ENCODE measurements around the gene ANKS3. TPM values are rescaled to one million over a fixed set of nuclear protein-coding genes. Genes with fewer than 3 reads are reported as not detected.

ANKS3 gene
- total RNA-seq, 1 donor, result 22.0 TPM

DNA sequence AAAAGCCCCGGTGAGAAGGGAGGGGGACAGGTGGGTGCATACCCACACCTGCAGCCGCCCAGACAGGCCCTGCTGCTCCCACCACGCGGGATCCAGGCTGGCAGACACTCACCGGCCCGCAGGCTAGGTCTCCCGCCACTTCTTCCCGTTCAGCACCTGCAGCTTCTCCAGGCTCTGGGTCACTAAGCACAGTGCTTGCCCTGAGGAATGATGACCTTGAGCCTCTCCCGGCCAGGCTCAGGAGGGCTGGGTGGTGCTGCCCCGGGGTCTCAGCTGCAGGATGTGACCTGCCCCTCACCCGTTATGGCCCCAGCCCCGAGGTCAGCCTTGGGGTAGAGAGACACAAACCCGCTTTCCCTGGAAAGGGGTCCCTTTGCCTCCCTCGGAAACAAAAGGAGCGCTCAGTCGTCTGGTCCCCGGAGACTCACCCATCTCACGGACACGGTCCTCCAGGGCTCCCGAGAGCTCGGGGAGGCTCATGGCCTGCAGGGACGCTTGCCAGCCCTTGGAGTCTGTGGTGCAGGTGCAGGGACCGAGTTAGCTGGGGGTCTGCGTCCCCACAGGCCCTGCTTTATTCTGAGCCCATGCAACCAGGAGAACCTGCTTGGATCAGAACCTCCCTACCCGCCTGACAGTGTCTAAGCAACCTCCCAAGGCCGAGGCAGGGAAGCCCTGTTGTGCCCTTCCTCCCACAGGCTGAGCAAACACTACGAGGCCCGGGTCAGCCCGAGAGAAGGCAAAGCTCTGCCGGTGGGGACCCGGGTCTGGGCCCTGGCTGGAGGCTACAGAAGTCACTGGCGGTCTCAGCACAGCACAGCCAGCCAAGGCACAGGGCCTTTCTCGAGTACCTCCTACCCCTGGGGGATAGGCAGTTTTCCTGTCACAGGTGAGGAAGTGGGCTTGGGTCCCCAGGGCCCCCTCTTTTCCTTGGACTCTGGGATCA lies 36.9 kb downstream of the ANKS3 start:
- TF ChIP-seq, protein P1, sequence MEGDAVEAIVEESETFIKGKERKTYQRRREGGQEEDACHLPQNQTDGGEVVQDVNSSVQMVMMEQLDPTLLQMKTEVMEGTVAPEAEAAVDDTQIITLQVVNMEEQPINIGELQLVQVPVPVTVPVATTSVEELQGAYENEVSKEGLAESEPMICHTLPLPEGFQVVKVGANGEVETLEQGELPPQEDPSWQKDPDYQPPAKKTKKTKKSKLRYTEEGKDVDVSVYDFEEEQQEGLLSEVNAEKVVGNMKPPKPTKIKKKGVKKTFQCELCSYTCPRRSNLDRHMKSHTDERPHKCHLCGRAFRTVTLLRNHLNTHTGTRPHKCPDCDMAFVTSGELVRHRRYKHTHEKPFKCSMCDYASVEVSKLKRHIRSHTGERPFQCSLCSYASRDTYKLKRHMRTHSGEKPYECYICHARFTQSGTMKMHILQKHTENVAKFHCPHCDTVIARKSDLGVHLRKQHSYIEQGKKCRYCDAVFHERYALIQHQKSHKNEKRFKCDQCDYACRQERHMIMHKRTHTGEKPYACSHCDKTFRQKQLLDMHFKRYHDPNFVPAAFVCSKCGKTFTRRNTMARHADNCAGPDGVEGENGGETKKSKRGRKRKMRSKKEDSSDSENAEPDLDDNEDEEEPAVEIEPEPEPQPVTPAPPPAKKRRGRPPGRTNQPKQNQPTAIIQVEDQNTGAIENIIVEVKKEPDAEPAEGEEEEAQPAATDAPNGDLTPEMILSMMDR (IDR thresholded peaks at IDR 0.05; ENCODE audit: insufficient read depth, low read length), result no peak
- DNase-seq (ENCODE audit: low read depth), result no peak
- H3K4me3 ChIP-seq (ENCODE audit: low read depth, low read length), result no peak overlapping the region

DNA sequence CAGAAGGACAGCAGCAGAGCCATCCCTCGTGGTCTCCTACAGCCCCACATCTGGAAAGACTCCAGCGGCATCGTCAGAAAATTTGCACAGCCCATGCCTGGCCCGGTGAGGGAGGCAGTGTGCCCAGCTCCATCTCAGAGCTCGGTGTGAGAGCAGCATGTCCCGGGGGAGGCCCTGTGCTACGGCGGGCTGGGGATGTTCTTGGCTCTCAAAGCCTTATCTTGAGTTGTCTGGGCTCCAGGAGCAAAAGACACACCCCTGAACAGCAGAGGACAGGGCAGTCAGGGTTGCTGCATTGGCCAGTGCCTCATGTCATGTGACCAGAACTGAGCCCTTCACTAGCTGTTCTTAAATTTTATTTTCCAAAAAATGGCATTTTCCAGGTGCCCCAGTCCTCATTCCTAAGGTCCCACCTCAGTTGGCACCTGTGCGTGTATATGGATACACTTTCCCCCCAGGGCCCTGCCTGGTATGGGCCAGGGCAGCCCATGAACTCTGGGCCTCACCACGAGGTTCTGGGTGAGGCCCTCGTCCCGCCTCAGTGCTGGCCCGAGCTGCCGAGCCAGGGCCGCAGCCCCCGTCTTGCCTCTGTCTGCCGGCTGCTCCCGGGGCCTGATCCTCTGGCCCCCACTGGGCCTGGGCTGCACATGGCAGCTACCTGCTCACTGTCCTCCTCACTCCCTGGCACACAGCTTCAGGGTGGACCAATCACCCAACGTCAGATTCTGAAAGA lies 37.7 kb downstream of the ANKS3 start:
- peak; percentile 59 for DNase-seq (ENCODE audit: low read depth)
- TF ChIP-seq, protein P1 (IDR thresholded peaks at IDR 0.05; ENCODE audit: insufficient read depth, low read length), result no peak
- no peak overlapping the region for H3K4me3 ChIP-seq (ENCODE audit: low read depth, low read length)

DNA sequence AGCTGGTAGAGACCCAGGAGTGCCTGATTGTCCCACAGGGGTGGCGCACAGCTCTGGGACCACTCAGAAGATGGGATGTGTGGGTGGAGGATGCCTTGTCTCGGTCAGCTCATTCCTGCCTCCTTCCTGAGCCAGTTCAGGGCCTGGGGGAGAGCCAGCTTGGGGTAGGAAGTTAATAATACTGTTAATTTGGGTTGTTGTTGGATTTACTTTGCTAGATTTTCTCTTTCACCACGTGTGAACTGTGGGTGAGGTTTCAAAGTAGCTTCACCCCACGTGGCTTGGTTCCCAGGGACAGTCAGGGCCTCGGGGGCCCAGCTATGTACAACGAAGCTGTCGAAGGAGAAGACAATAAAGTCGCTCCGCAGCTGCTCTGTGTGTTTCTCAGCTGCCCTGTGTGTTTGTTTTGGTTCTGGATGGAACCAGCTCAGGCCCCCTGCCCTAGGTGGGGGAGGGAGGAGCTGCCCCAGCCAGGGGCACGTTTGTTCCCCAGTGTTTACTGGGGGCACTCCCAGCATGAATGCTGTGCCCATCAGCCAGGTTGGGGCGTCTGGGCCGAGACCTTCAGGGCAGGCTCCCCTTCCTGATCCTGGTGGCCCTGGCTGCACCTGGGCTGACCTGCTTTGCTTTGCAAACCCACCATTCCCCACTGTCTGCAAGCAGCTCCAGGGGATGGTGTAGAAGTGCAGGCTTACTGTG lies 38.4 kb downstream of the ANKS3 start:
- no peak overlapping the region for H3K4me3 ChIP-seq (ENCODE audit: low read depth, low read length)
- DNase-seq (ENCODE audit: low read depth), result no peak
- TF ChIP-seq, protein P1 (IDR thresholded peaks at IDR 0.05; ENCODE audit: insufficient read depth, low read length), result no peak

DNA sequence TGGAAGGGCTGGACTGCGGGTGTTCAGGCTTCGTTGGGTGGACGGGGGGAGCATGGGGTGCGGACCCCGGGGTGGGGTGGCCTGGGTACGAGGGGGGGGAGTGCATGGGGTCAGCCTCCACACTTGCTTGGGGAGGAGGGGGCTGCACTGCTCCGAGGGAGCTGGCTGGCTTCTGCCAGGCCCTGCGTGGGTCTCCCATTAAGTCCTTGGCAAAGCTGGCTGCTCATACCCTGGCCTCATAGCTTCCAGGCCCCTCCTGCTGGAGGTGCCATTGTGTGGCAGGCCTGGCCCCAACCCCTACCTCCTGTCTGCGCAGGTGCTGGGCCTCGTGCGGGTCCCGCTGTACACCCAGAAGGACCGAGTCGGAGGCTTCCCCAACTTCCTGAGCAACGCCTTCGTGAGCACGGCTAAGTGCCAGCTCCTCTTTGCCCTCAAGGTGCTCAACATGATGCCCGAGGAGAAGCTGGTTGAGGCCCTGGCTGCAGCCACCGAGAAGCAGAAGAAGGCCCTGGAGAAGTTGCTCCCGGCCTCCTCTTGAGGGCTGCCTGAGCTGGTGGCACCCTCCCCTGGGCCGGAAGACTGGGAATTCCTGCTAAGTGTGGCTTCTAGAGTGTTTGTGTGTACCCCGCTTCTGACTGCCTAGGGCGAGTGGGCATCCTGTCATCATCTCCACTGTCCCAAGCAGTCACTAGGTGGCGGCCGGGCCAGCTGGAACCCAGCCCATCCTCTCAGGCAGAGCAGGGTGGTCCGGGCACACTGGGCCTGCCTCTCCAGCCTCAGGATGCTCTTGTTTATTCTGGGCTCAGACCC lies 39.2 kb downstream of the ANKS3 start:
- TF ChIP-seq, protein P1 (IDR thresholded peaks at IDR 0.05; ENCODE audit: insufficient read depth, low read length), result no peak
- peak overlapping the region; percentile 95 for H3K4me3 ChIP-seq (ENCODE audit: low read depth, low read length)
- DNase-seq (ENCODE audit: low read depth), result peak; percentile 9

DNA sequence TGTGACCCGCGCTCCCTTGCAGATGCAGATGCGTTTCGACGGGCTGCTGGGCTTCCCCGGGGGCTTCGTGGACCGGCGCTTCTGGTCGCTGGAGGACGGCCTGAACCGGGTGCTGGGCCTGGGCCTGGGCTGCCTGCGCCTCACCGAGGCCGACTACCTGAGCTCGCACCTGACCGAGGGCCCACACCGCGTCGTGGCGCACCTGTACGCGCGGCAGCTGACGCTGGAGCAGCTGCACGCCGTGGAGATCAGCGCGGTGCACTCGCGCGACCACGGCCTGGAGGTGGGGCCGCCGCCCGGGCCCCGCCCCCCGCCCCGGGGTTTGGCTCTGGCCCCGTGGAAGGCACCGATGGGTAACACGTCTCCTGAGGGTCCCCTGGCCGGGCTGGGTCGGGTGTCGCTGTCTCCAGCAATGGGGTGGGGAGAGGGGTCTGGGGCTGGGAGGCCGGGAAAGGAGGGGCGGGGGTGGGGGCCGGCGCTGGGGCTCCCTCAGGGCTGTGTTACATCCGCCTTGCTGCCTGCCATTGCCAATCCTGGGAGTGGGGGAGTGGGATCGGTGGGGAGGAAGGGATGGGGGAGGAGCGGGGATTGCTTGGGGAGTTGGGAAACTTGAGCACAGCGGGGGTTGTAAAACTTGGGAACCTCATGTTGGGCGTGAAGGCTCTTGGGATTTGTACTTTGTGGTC lies 40.0 kb downstream of the ANKS3 start:
- peak overlapping the region; percentile 95 for H3K4me3 ChIP-seq (ENCODE audit: low read depth, low read length)
- peak; percentile 46 for DNase-seq (ENCODE audit: low read depth)
- TF ChIP-seq, protein P1 (IDR thresholded peaks at IDR 0.05; ENCODE audit: insufficient read depth, low read length), result no peak
